ENCODE results near the gene PEA15. TPM values are rescaled to one million over a fixed set of nuclear protein-coding genes. Genes with fewer than 3 reads are reported as not detected.
A peak's percentile ranks its signal among the peaks of the same experiment; 100 is the strongest.

The PEA15 gene
- total and polyA plus RNA-seq, 9 of the 15 experiments (the other 6 are each of a cell fraction or from before 2014, with no cell fraction given) = 8.2 to 175 (median 35.4) TPM

DNA sequence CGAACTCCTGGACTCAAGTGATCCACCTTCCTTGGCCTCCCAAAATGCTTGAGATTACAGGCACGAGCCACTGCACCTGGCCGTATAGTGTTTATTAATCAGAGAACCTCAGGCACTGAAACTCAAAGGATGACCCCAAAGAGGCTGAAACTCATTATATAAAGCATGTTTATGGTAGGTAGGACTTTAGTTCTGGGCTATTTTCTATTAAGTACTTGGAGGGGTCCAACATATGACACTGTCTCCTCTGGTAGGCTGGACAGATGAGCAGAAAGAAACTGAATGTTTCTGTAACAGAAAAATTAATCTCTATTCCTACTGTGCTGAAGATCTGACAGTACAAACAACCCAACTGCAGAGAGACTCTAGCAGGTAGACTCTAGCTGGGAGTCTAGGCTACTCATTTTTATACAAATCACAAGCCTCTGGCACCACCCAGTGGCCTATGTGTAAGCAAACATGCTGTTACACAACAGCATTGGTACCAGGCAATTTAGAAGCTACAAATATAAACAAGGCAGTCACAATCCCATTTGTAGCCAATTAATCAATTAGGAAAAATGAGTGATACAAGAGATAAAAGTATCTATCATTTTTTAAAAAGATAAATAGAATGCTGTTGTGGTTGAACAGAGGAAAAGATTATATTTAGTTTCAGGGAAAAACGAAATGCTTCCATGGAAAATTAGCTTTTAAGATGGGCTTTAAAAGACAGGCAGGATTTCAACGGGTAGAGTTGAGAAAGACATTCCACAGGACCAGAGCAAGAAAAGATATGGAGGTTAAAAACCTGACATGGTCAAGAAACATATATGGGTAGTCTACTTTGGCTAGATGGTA lies 46.7 kb downstream of the PEA15 start (continued):
- TF ChIP-seq CTCF (IDR thresholded peaks at IDR 0.05 in 2 of 3, conservative IDR thresholded peaks at IDR 0.05 in 1 of 3; ENCODE audit: insufficient read depth in 2 of 3, low read depth in 1 of 3, low read length in 3 of 3) (peak; percentile 67 to 81 (median 74)), ZBTB11 (CRISPR knock-in tag; IDR thresholded peaks at IDR 0.05) (no peak), FOXA3 (CRISPR knock-in tag; conservative IDR thresholded peaks at IDR 0.05 in 1 of 2, IDR thresholded peaks at IDR 0.05 in 1 of 2) (0 out of 4 replicates have a peak, but pooled peaks of 1 of the 2 experiments have one; percentile 7), ZNF512 (tag; IDR thresholded peaks at IDR 0.05) (0 out of 2 replicates have a peak, but pooled peaks have one; percentile 19), RFX1 (IDR thresholded peaks at IDR 0.05) (no peak), PHTF2 (CRISPR knock-in tag; IDR thresholded peaks at IDR 0.05) (no peak), DEAF1 (CRISPR knock-in tag; IDR thresholded peaks at IDR 0.05) (peak; percentile 53), SMC3 (conservative IDR thresholded peaks at IDR 0.05; ENCODE audit: insufficient read depth, low read depth, low read length) (peak; percentile 51), CEBPG (CRISPR knock-in tag; IDR thresholded peaks at IDR 0.05) (peak; percentile 70), CEBPG (tag; conservative IDR thresholded peaks at IDR 0.05 in 1 of 2, IDR thresholded peaks at IDR 0.05 in 1 of 2) (peak; percentile 67 to 88)
